GM19468 (cell line): ENCODE results near the gene DOP1A.
A peak's percentile ranks its signal among the peaks of the same experiment; 100 is the strongest.

Experiments used
- ATAC-seq: cut with Tn5 transposase; IDR thresholded peaks from one replicate; pipeline ENCODE4 v1.9.1; 2021; ENCODE audit warnings: mild to moderate bottlenecking, moderate library complexity, moderate number of reproducible peaks; ENCODE audit not compliant: unreplicated experiment; ENCODE audit errors: extremely low read depth

DOP1A gene

DNA sequence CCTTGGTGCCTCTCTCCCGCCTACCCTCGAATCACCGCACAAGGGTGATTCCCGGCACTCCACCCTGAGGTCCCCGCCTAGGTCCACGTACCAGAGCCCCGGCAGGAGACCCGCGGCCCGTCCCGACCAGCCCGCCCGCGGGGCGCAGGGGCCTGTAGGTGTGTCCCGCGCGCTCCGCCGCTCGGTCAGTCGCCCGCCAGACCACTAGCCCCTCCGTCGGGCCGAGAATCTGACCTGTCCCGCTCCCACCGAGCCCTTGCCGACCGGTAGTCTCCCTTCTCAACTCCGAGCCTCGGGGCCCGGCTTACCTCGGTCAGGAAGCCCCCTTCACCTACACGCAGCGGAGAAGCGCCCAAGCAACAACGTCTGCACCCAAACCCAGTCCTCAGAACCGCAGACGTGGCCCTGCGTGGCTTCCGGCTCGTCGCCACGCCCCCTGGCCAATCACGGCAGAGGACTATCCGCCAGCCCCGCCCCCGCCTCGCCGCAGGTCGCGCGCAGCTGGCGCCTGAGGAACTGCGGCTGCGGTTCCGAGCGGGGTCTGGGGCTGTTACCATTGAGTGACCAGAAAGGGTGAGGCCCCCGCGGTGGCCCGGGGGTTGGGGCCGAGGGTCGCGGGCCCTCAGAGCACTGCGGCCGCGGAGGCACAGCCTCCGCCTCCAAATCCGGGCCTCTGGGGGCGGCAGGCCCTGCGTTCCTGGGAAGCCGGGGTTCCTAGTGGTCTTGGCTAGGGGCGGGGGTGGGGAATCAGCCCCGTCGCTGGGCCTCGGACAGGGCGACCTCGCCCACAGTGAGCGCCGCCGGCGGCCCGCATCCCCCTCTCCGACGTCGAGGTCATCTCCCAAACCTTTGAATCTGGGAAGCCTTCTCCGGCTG lies 125.6 kb downstream of the DOP1A start, which contains the start of the genes PGM3 and RWDD2A:
TSS of gene PGM3 (minus strand) at position 395 of the 876 bp plus-strand sequence. CDS start 2,253 bp downstream, outside the sequence.
TSS of gene RWDD2A (plus strand) at position 487 of the 876 bp plus-strand sequence. CDS start 1,095 bp downstream, outside the sequence.
- ATAC-seq = peak; percentile 95

DNA sequence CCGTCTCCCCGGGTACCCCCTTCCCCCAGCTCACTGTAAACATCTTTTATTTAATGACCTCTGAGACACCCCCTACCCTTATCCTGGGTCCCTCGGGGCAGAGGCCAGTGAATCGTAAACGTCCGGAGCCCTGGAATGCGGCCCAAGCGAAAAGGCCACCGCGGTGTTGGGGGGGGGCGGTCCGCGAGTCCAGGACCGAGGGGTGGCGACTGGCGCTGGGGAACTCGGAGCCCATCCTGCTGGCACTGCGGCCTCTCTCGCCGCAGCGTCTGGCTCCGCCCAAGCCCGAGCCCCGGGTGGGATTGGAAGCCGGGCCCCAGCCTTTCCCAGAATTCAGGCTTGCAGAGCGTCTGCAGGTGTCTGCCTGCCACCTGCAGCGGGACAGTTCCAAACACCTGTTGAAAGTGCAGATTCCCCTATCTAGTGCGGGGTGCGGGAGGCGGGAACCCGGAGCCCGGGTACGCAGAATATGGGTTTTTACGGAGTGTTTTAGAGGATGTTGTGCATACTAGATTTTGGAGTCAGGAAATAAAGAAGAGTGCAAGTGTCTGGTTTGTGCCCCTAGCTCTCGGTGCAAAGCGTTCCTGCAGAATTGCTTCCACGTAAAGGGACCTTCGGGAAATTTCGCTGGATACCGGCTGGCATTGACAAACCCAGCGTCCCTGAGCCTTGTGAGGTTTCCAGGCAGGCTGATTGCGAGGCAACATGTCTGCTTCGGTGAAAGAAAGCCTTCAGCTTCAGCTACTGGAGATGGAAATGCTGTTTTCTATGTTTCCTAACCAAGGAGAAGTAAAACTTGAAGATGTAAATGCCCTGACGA lies 126.5 kb downstream of the DOP1A start:
- ATAC-seq = no peak

- no peak for ATAC-seq
These were observed 131.2 kb downstream of the DOP1A start for GRCh38 chr6:83198486-83199172.

DNA sequence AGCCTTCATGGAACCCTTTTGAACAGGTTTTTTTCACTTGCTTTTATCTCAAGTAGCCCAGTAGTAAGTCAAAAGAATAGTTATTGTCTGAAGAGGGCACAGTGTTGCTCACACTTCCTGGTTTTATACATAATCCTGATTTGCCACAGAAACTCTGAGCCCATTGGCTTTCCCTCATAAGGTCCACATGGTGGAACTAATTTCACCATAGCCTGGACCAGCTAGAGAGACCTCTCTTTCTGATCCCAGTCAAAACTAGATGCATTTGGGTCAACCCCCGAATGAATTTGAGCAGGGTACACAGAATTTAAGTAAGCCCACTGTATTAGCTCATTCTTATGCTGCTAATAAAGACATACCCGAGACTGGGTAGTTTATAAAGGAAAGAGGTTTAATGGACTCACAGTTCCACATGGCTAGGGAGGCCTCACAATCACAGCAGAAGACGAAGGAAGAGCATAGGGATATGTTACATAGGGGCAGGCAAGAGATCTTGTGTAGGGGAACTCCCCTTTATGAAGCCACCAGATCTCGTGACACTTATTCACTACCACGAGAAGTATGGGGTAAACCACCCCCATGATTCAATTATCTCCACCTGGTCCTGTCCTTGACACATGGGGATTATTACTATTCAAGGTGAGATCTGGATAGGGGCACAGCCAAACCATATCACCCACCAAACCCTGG lies 131.8 kb downstream of the DOP1A start:
- ATAC-seq = no peak

- no peak for ATAC-seq
These were observed 132.4 kb downstream of the DOP1A start for GRCh38 chr6:83199863-83200225.

DNA sequence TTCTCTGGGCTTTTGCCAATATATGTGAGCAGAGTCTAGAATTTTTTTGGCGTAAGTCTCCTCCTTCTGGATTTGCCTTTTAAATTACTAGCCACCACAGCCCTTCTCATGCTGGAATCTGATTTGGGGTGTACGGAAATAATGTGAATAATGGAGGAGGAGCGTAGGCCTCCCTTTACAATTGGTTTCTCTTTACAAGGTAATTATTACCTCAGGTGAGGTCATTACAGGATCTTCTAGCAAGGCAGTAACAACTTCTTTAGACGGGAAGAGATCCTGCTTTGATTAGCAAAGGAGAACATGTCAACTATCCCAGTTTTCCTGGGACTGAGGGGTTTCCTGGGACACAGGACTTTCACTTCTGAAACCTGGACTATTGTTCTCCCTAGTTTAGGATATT lies 134.6 kb downstream of the DOP1A start:
- no peak for ATAC-seq

DNA sequence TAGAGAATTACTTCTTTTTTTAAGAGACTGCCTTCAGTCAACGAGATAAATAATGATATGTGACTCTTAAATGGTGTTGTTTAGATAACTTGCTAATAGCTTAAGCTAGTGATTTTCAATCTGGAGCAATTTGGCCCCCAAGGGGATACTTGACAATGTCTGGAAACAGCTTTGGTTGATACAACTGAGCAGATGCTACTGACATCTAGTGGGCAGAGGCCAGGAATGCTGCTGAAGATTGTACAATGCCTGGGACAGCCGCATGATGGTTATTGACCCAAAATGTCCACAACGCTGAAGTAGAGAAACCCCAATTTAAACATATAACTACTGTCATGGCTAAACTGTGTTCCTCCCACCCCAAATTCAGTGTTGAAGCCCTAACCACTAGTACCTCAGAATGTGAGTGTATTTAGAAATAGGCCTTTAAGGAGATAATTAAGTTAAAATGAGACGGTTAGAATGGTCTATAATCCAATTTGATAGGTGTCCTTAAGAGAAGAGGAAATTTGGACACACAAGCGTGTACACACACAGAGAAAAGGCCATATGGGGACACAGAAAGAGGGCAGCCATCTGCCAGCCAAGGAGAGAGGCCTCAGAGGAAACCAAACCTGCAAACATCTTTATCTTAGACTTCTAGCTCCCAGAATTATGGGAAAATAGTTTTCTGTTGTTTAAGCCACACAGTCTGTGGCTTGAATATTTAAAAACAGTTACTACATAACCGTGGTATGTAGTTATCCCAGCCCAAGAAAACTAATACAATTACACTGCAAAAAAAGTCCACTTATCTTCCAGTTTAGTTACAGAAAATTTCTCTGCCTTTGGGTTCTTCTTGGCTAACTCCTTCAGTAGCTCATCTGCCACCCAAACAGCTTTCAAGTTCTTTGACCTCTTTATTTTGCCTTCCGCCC lies 147.9 kb downstream of the DOP1A start:
- ATAC-seq = peak; percentile 99

DNA sequence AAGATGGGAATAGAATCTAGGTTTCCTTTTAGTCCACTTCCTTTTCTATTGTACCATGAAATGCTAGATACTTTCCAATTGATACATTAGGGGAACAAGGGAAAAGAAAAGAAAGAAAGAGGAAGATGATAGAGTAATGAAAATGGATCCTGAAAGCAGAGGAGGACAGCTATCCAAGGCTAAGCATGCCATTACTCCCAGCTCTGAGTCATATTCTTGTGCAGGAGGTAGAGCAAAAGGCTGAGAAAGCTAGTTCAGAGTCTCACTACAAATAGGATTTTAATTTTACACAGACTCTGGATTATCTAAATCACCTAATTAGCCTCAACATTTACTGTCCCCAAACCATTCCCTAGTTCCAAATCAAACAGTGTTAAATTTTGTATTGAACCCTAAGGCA lies 149.3 kb downstream of the DOP1A start:
- no peak for ATAC-seq
